ENCODE measurements around the gene PHIP.

Gene PHIP

GRCh38 chr6:79117752-79118151 lies 39.7 kb upstream of the PHIP start:
- Histone ChIP-seq H3K9me3 (ENCODE audit: low read length) (no peaks in the 10 kb centered on the region), H3K9me2 (ENCODE audit: low read depth, low read length) (no peaks in the 10 kb centered on the region; the same call in 1 of the 2 replicates), H3K27me3 (ENCODE audit: insufficient read depth, low read length) (no peaks in the 10 kb centered on the region), H3K4me1 (ENCODE audit: insufficient read depth, low read length, severe bottlenecking) (no peaks in the 10 kb centered on the region), H3K79me2 (ENCODE audit: insufficient read depth, low read length) (no peaks in the 10 kb centered on the region), H3K36me3 (ENCODE audit: insufficient read depth, low read length) (no peaks in the 10 kb centered on the region), H3F3A (ENCODE audit: insufficient read depth, low read length) (no peaks in the 10 kb centered on the region; the same call in 1 of the 2 replicates), H3K4me2 (ENCODE audit: low read length) (no peak overlapping the region), H3K4me3 (ENCODE audit: low read depth, low read length, poor library complexity, severe bottlenecking) (no peak overlapping the region), H3K9ac (ENCODE audit: low read length) (no peak overlapping the region), H2AFZ (ENCODE audit: low read length) (no peak overlapping the region), H4K20me1 (ENCODE audit: insufficient read depth, low read length) (no peaks in the 10 kb centered on the region), H3K27ac (ENCODE audit: low read depth, low read length, poor library complexity, severe bottlenecking) (no peak overlapping the region)
- TF ChIP-seq EZH2 (IDR thresholded peaks at IDR 0.05; ENCODE audit: borderline replicate concordance, low read length) (no peak), CTCF (IDR thresholded peaks at IDR 0.05; ENCODE audit: low read length) (no peak)

GRCh38 chr6:79115553-79116182 lies 37.6 kb upstream of the PHIP start:
- Histone ChIP-seq H3K4me3 (ENCODE audit: low read depth, low read length, poor library complexity, severe bottlenecking) (no peak overlapping the region), H3K9ac (ENCODE audit: low read length) (no peak overlapping the region), H3F3A (ENCODE audit: insufficient read depth, low read length) (no peaks in the 10 kb centered on the region; the same call in 1 of the 2 replicates), H4K20me1 (ENCODE audit: insufficient read depth, low read length) (no peaks in the 10 kb centered on the region), H3K27me3 (ENCODE audit: insufficient read depth, low read length) (no peaks in the 10 kb centered on the region), H3K9me3 (ENCODE audit: low read length) (no peaks in the 10 kb centered on the region), H3K79me2 (ENCODE audit: insufficient read depth, low read length) (no peaks in the 10 kb centered on the region), H3K4me1 (ENCODE audit: insufficient read depth, low read length, severe bottlenecking) (no peaks in the 10 kb centered on the region), H3K36me3 (ENCODE audit: insufficient read depth, low read length) (no peaks in the 10 kb centered on the region), H3K27ac (ENCODE audit: low read depth, low read length, poor library complexity, severe bottlenecking) (no peak overlapping the region), H2AFZ (ENCODE audit: low read length) (no peak overlapping the region), H3K9me2 (ENCODE audit: low read depth, low read length) (no peaks in the 10 kb centered on the region), H3K4me2 (ENCODE audit: low read length) (no peak overlapping the region)
- TF ChIP-seq CTCF (IDR thresholded peaks at IDR 0.05; ENCODE audit: low read length): no peak
- no peak for TF ChIP-seq EZH2 (IDR thresholded peaks at IDR 0.05; ENCODE audit: borderline replicate concordance, low read length)

- Histone ChIP-seq H3K9me2 (ENCODE audit: low read depth, low read length) (no peaks in the 10 kb centered on the region), H3K36me3 (ENCODE audit: insufficient read depth, low read length) (no peaks in the 10 kb centered on the region), H3K9ac (ENCODE audit: low read length) (no peak overlapping the region), H3K4me3 (ENCODE audit: low read depth, low read length, poor library complexity, severe bottlenecking) (no peak overlapping the region), H3K27me3 (ENCODE audit: insufficient read depth, low read length) (no peaks in the 10 kb centered on the region), H3K4me1 (ENCODE audit: insufficient read depth, low read length, severe bottlenecking) (no peaks in the 10 kb centered on the region), H2AFZ (ENCODE audit: low read length) (no peak overlapping the region), H4K20me1 (ENCODE audit: insufficient read depth, low read length) (no peaks in the 10 kb centered on the region), H3K27ac (ENCODE audit: low read depth, low read length, poor library complexity, severe bottlenecking) (no peak overlapping the region), H3K79me2 (ENCODE audit: insufficient read depth, low read length) (no peaks in the 10 kb centered on the region), H3F3A (ENCODE audit: insufficient read depth, low read length) (no peaks in the 10 kb centered on the region), H3K9me3 (ENCODE audit: low read length) (no peaks in the 10 kb centered on the region), H3K4me2 (ENCODE audit: low read length) (no peak overlapping the region)
- TF ChIP-seq CTCF (IDR thresholded peaks at IDR 0.05; ENCODE audit: low read length): no peak
- TF ChIP-seq EZH2 (IDR thresholded peaks at IDR 0.05; ENCODE audit: borderline replicate concordance, low read length): no peak
These were observed 33.5 kb upstream of the PHIP start for GRCh38 chr6:79111549-79111948.
